H1 (cell line): Measurements from ENCODE around the gene ARMH3. TPM values are rescaled to one million over a fixed set of nuclear protein-coding genes. Genes with fewer than 3 reads are reported as not detected.

ENCODE experiments used
- CTCF ChIA-PET: fragments of 300-600 bp; sonication (Branson Sonifier 250); formaldehyde crosslinking; loops from one replicate; lab custom pipeline; 2021; ENCODE audit not compliant: partially characterized antibody; lab: Charles Lee
- POLR2A ChIA-PET: fragments of 300-600 bp; sonication (Branson Sonifier 250); formaldehyde crosslinking; loops from one replicate; lab custom pipeline; 2021; ENCODE audit warnings: inconsistent platforms; ENCODE audit not compliant: partially characterized antibody; lab: Charles Lee
- DNase-seq, 2 experiments: peaks; one replicate each; pipeline versions ENCODE4 v3.0.0 to v3.0.0-alpha.2; 2010 to 2022; ENCODE audit warnings: low spot score in 2 of 2, low read depth in 1 of 2, mixed read lengths in 1 of 2
- FAIRE-seq: peaks from 2 replicates; lab custom pipeline; 2011; peaks lifted over from hg19 to GRCh38; lab: Jason Lieb, UNC
- H2AFZ ChIP-seq: 2 replicates; pipeline ENCODE4 v1.8.1; 2012; ENCODE audit warnings: low read length, inconsistent platforms
- H2AK5ac ChIP-seq: 2 replicates; pipeline ENCODE4 v1.6.1; 2013; ENCODE audit warnings: low read depth, low read length
- H2BK120ac ChIP-seq: replicated peaks from 2 replicates; pipeline ENCODE3; 2013; ENCODE audit warnings: low read depth, low read length, inconsistent platforms
- H2BK12ac ChIP-seq: 2 replicates; pipeline ENCODE4 v1.6.1; 2013; ENCODE audit warnings: low read depth, low read length
- H2BK15ac ChIP-seq: 2 replicates; pipeline ENCODE4 v1.6.1; 2013; ENCODE audit warnings: low read length
- H2BK20ac ChIP-seq: 2 replicates; pipeline ENCODE4 v1.6.1; 2013; ENCODE audit warnings: low read length
- H2BK5ac ChIP-seq: 2 replicates; pipeline ENCODE4 v1.6.1; 2013; ENCODE audit warnings: low read depth, low read length
- H3K14ac ChIP-seq: 2 replicates; pipeline ENCODE4 v1.6.1; 2013; ENCODE audit warnings: inconsistent platforms; ENCODE audit not compliant: insufficient read length
- H3K18ac ChIP-seq: 2 replicates; pipeline ENCODE4 v1.6.1; 2013; ENCODE audit warnings: low read length; ENCODE audit errors: extremely low read depth
- H3K23ac ChIP-seq: 2 replicates; pipeline ENCODE4 v1.6.1; 2013; ENCODE audit warnings: inconsistent platforms; ENCODE audit not compliant: insufficient read length
- H3K23me2 ChIP-seq: 2 replicates; pipeline ENCODE4 v1.6.1; 2013; ENCODE audit warnings: low read depth, low read length
- H3K27ac ChIP-seq: 2 replicates; pipeline ENCODE4 v1.6.1; 2011; ENCODE audit warnings: low read depth, low read length, inconsistent platforms
- H3K27me3 ChIP-seq, 4 experiments: replicated peaks in 1 of 4; 1 replicate in 1 of 4; 2 replicates in 3 of 4; pipeline versions ENCODE4 v1.6.1 to v1.8.1; 2011 to 2013; ENCODE audit warnings: low read length in 3 of 4, mild to moderate bottlenecking in 3 of 4, inconsistent platforms in 2 of 4, mixed read lengths in 2 of 4, moderate library complexity in 1 of 4; ENCODE audit not compliant: control insufficient read depth in 3 of 4, insufficient read depth in 3 of 4; ENCODE audit errors: extremely low read depth in 1 of 4
- H3K36me3 ChIP-seq, 4 experiments: 2 replicates each; pipeline versions ENCODE4 v1.6.1 to v1.8.1; 2011 to 2013; ENCODE audit warnings: mild to moderate bottlenecking in 4 of 4, low read length in 3 of 4, moderate library complexity in 2 of 4, control low read depth in 1 of 4, inconsistent platforms in 1 of 4; ENCODE audit not compliant: insufficient read depth in 4 of 4, control insufficient read depth in 2 of 4
- H3K4ac ChIP-seq: replicated peaks from 2 replicates; pipeline ENCODE3; 2013; ENCODE audit warnings: low read length, low read depth, mixed read lengths, inconsistent platforms; ENCODE audit not compliant: insufficient read length
- H3K4me1 ChIP-seq, 4 experiments: replicated peaks in 1 of 4; 1 replicate in 1 of 4; 2 replicates in 3 of 4; pipeline versions ENCODE4 v1.6.1 to v1.8.1; 2011 to 2013; ENCODE audit warnings: low read length in 3 of 4, inconsistent platforms in 2 of 4, mixed read lengths in 1 of 4; ENCODE audit not compliant: insufficient read depth in 4 of 4, control insufficient read depth in 3 of 4
- H3K4me2 ChIP-seq, 2 experiments: 2 replicates each; pipeline versions ENCODE4 v1.6.1 to v1.8.1; 2011 to 2013; ENCODE audit warnings: low read depth in 2 of 2, low read length in 2 of 2, control low read depth in 1 of 2, inconsistent platforms in 1 of 2, mild to moderate bottlenecking in 1 of 2; ENCODE audit not compliant: insufficient read depth in 1 of 2
- H3K4me3 ChIP-seq, 4 experiments: fragments of 200-600, 300-600 bp in 1 of 4; sonication (generic), shearing (Covaris generic), sonication (Bioruptor Twin) in 1 of 4; 2 replicates each; pipeline versions ENCODE4 v1.5.1 to v1.8.1; 2011 to 2016; ENCODE audit warnings: low read length in 4 of 4, low read depth in 3 of 4, control low read depth in 2 of 4, inconsistent platforms in 2 of 4, mild to moderate bottlenecking in 2 of 4, mixed read lengths in 1 of 4, moderate library complexity in 1 of 4; ENCODE audit not compliant: insufficient read depth in 2 of 4; ENCODE audit errors: extremely low read depth in 1 of 4
- H3K56ac ChIP-seq: replicated peaks from 2 replicates; pipeline ENCODE3; 2013; ENCODE audit warnings: low read depth, mild to moderate bottlenecking, mixed read lengths, low read length, inconsistent platforms; ENCODE audit not compliant: insufficient read length
- H3K79me1 ChIP-seq: 2 replicates; pipeline ENCODE4 v1.6.1; 2013; ENCODE audit warnings: low read depth, low read length, control low read depth
- H3K79me2 ChIP-seq, 2 experiments: 2 replicates each; pipeline versions ENCODE4 v1.6.1 to v1.8.1; 2012 to 2013; ENCODE audit warnings: low read length in 2 of 2, mild to moderate bottlenecking in 2 of 2, inconsistent platforms in 1 of 2; ENCODE audit not compliant: insufficient read depth in 2 of 2, control insufficient read depth in 1 of 2
- H3K9ac ChIP-seq, 4 experiments: replicated peaks in 1 of 4; 1 replicate in 1 of 4; 2 replicates in 3 of 4; pipeline versions ENCODE4 v1.6.1 to v1.8.1; 2011 to 2013; ENCODE audit warnings: low read depth in 3 of 4, low read length in 3 of 4, control low read depth in 2 of 4, mild to moderate bottlenecking in 2 of 4, moderate library complexity in 2 of 4, inconsistent platforms in 1 of 4; ENCODE audit errors: extremely low read depth in 1 of 4
- H3K9me3 ChIP-seq, 2 experiments: 2 replicates each; pipeline versions ENCODE4 v1.6.1 to v1.8.1; 2012 to 2013; ENCODE audit warnings: mild to moderate bottlenecking in 2 of 2, moderate library complexity in 2 of 2, control low read depth in 1 of 2, inconsistent platforms in 1 of 2, low read depth in 1 of 2, low read length in 1 of 2, mixed read lengths in 1 of 2; ENCODE audit not compliant: insufficient read depth in 2 of 2
- H4K20me1 ChIP-seq, 2 experiments: replicated peaks in 1 of 2; 2 replicates each; pipeline versions ENCODE3 to v1.8.1; 2011 to 2013; ENCODE audit warnings: inconsistent platforms in 2 of 2, low read length in 2 of 2, mild to moderate bottlenecking in 1 of 2; ENCODE audit not compliant: insufficient read depth in 2 of 2, control insufficient read depth in 1 of 2
- H4K5ac ChIP-seq: 2 replicates; pipeline ENCODE4 v1.6.1; 2013; ENCODE audit warnings: low read length, low read depth, mixed read lengths, inconsistent platforms; ENCODE audit not compliant: insufficient read length
- H4K8ac ChIP-seq: 2 replicates; pipeline ENCODE4 v1.8.0; 2013; ENCODE audit warnings: mild to moderate bottlenecking, moderate library complexity, low read length, inconsistent platforms; ENCODE audit not compliant: insufficient read depth; ENCODE audit errors: extremely low read depth
- H4K91ac ChIP-seq: replicated peaks from 2 replicates; pipeline ENCODE3; 2013; ENCODE audit warnings: low read length, mixed read lengths, inconsistent platforms; ENCODE audit not compliant: insufficient read length
- CBX8 ChIP-seq: fragments of 300-800, 300-1000 bp; sonication (generic); IDR thresholded peaks from 2 replicates; pipeline ENCODE4 v1.7.1; 2016; ENCODE audit warnings: low read depth, low read length, borderline replicate concordance
- EGR1 ChIP-seq: IDR thresholded peaks from 2 replicates; pipeline ENCODE4 v1.6.1; 2011; ENCODE audit warnings: low read depth, low read length, borderline replicate concordance
- JUND ChIP-seq: IDR thresholded peaks from 2 replicates; pipeline ENCODE4 v1.6.1; 2011; ENCODE audit warnings: mild to moderate bottlenecking, improper control_type of control experiment, low read length
- RAD21 ChIP-seq, 2 experiments: IDR thresholded peaks in 1 of 2; conservative IDR thresholded peaks in 1 of 2; 2 replicates each; pipeline ENCODE4 v1.6.1; 2011; ENCODE audit warnings: low read depth in 2 of 2, low read length in 2 of 2, improper control_type of control experiment in 1 of 2, inconsistent platforms in 1 of 2, mild to moderate bottlenecking in 1 of 2, moderate library complexity in 1 of 2
- SP4 ChIP-seq: IDR thresholded peaks from 2 replicates; pipeline ENCODE4 v1.6.1; 2012; ENCODE audit warnings: low read length, inconsistent platforms
- TCF12 ChIP-seq: IDR thresholded peaks from 2 replicates; pipeline ENCODE4 v1.6.1; 2011; ENCODE audit warnings: low read depth, mild to moderate bottlenecking, low read length
- WGBS, 2 experiments: shearing (Covaris generic) in 1 of 2; methylation state at CpG; one replicate each; pipeline versions ENCODE4 v1.1.6 to v1.1.7; 2013 to 2015; ENCODE audit warnings: low lambda C conversion rate in 2 of 2, mixed read lengths in 2 of 2, inconsistent platforms in 1 of 2, low coverage in 1 of 2, missing lambda C conversion rate in 1 of 2; ENCODE audit not compliant: insufficient replicate concordance in 2 of 2, insufficient coverage in 1 of 2, insufficient read length in 1 of 2; ENCODE audit errors: extremely low coverage in 1 of 2, missing lambda C conversion rate in 1 of 2; 5-methylcytosine and 5-hydroxymethylcytosine counted together
- polyA plus RNA-seq, 7 experiments: library from polyadenylated mRNA; depleted of rRNA in 3 of 7; stranded (reverse) in 5 of 7; unstranded in 2 of 7; fragments of >200 nt in 5 of 7; fragments of 200-250 nt in 2 of 7; gene quantifications; 1 replicate in 5 of 7; 2 replicates in 1 of 7; 4 replicates in 1 of 7; pipeline versions ENCODE4 v1.2.1 to v1.2.3, GENCODE V29; 2011 to 2013; ENCODE audit warnings: missing spikeins in 2 of 7, mixed read lengths in 2 of 7
- total RNA-seq: library from RNA; stranded (reverse); fragmentation: NEBNext Ultra II Directional; extraction: Animal tissue kit (Norgen Biotek cat#: 25700); gene quantifications from 2 replicates; pipeline ENCODE4 v1.2.1, GENCODE V29; 2021

ARMH3 gene
- total and polyA plus RNA-seq, 2 of the 8 experiments (the other 6 are each of a cell fraction or from before 2014, with no cell fraction given): 11.6 to 18.3 TPM

DNA sequence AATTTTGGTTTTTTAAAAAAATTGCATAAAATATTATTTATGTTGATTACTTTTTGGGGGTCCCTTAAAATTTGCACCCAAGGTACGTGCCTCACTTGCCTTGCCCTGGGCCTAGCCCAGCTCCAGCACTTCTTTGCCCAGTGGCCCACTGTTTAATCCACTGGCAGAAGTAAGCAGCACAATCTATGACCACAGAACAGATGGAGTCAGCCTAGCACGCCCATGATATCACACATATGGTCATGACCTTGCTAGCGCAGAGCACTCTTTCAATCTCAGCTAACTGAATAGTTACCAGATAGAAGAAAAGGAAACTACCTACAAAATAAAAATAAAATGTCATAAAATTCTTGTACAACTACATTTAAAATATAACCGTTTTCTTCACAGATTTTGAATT lies 243.4 kb downstream of the ARMH3 start:
- no peak overlapping the region for H3K23ac ChIP-seq
- FAIRE-seq (no peak), DNase-seq (no peak)
- POLR2A ChIA-PET: interaction anchor here (0.6 to 1.9 kb wide), 7 partner anchors 9 to 197 kb away, joined by 3 to 6 read pairs (median 4); no protein-coding TSS in a partner anchor
- 92% methylated on average over 4 of the region's 4 CpGs; no CpG with 5 or more reads in 1 of the 2 experiments for WGBS, 2 experiments
- H2AK5ac ChIP-seq: no peak overlapping the region
- H2BK20ac ChIP-seq: no peak overlapping the region
- TF ChIP-seq TCF12: no peak
- TF ChIP-seq EGR1: no peak
- TF ChIP-seq RAD21 (IDR thresholded peaks at IDR 0.05 in 1 of 2, conservative IDR thresholded peaks at IDR 0.05 in 1 of 2; ENCODE audit: low read depth in 2 of 2, low read length in 2 of 2): no peak
- no peak for TF ChIP-seq JUND
- TF ChIP-seq SP4: no peak
- TF ChIP-seq CBX8: no peak
- peaks cover 8% of the 10 kb centered on the region for H3K79me1 ChIP-seq
- no peak overlapping the region for H3K27ac ChIP-seq
- no peaks in the 10 kb centered on the region for H3K27me3 ChIP-seq
- H2BK12ac ChIP-seq: no peak overlapping the region
- no peak overlapping the region for H2AFZ ChIP-seq
- no peak overlapping the region for H3K9ac ChIP-seq
- H2BK5ac ChIP-seq: no peak overlapping the region
- no peaks in the 10 kb centered on the region for H3K9me3 ChIP-seq
- no peak overlapping the region for H3K4ac ChIP-seq
- H3K56ac ChIP-seq: no peak overlapping the region
- no peak overlapping the region for H2BK120ac ChIP-seq
- no peak overlapping the region for H2BK15ac ChIP-seq
- H4K91ac ChIP-seq: no peak overlapping the region
- H3K4me1 ChIP-seq: peaks cover 0 to 5% (median 0%) of the 10 kb centered on the region in 4 experiments; a peak in 3 of 7 replicates
- peaks cover 9% of the 10 kb centered on the region for H3K23me2 ChIP-seq
- CTCF ChIA-PET: interaction anchor here (0.7 to 2.2 kb wide), 5 partner anchors 21 to 197 kb away, joined by 3 to 8 read pairs (median 3); no protein-coding TSS in a partner anchor
- peaks cover 11 to 57% (median 27%) of the 10 kb centered on the region in 4 experiments for H3K36me3 ChIP-seq
- H4K5ac ChIP-seq: no peak overlapping the region
- no peak overlapping the region for H4K8ac ChIP-seq
- H4K20me1 ChIP-seq: peaks cover 32 to 36% of the 10 kb centered on the region in 2 experiments
- no peak overlapping the region for H3K14ac ChIP-seq
- H3K4me3 ChIP-seq: no peak overlapping the region
- H3K4me2 ChIP-seq: no peak overlapping the region; a peak in 1 of 4 replicates
- no peak overlapping the region for H3K18ac ChIP-seq
- H3K79me2 ChIP-seq: peaks cover 44 to 82% of the 10 kb centered on the region in 2 experiments
